Measurements from ENCODE around the gene CERS6. TPM values are rescaled to one million over a fixed set of nuclear protein-coding genes. Genes with fewer than 3 reads are reported as not detected.

CERS6 gene
- total and polyA plus RNA-seq, 3 experiments from 2014 or later = 3.6 to 7.8 (median 7.7) TPM

DNA sequence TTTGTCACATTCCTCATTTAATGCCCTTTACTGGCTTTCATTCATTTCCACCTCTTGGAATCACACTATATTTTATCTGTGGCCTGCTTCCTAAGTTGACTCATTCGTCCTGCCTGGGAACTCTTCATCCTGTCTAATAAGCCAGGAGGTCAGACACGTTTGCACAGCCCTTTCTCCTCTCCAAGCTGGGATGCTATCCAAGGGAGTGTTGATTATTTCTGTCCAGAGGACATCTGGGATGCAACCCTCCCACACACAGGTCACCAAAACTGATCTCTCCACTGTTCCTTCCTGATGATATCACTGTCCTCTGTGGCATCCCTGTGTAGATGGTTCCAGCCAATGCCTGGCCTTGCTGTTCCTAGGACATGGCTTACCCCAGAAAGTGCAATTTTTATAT is 266.5 kb downstream of the CERS6 start:
- Mint-ChIP-seq H3K27me3 (no peaks in the 10 kb centered on the region), H3K27ac (no peak overlapping the region), H3K4me3 (no peak overlapping the region), H3K4me1 (peaks cover 13 to 19% (median 13%) of the 10 kb centered on the region in 3 donors), H3K36me3 (peaks cover 0 to 27% (median 6%) of the 10 kb centered on the region in 3 donors), H3K9me3 (no peaks in the 10 kb centered on the region)
- Histone ChIP-seq H3K4me1 (ENCODE audit: insufficient read depth, low read length) (peaks cover 9% of the 10 kb centered on the region), H3K9me3 (ENCODE audit: low read length) (no peaks in the 10 kb centered on the region), H3K36me3 (ENCODE audit: insufficient read depth, low read length) (no peaks in the 10 kb centered on the region), H3K4me3 (ENCODE audit: low read length) (no peak overlapping the region), H3K27ac (ENCODE audit: low read depth, low read length) (no peak overlapping the region), H3K27me3 (ENCODE audit: insufficient read depth, low read length, poor library complexity, severe bottlenecking) (no peaks in the 10 kb centered on the region)
- ChIA-PET CTCF (no interaction called here), POLR2A (no interaction called here)
- no peak for DNase-seq

DNA sequence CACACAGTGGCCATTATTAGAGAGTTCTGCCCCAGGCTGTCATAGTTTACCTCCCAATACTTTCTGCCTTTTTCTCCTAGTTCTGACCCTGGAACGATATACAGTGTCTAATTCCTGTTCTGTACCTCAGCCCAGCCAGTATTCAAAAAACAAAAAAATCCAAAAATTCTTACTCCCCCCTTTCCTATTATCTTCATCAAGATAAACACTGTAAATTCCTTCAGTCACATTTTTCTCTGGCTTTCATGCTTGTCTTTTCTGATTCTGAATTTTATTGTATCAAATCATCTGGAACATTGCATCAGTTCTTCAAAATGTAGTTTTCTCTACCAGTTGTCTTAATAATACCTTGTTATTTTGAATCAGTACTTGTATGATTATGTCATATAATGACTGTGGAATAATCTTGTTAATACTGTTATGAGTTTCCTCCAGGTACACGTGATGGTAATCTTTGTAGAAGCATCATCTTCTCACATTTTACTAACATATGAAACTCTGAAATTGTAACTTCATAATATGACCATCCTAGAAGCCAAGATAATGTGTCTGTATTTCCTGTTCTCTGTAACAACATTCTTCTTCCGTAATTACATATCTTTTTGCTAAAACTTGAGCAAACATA is 267.3 kb downstream of the CERS6 start:
- ChIA-PET POLR2A (no interaction called here), CTCF (no interaction called here)
- peaks cover 0 to 27% (median 6%) of the 10 kb centered on the region in 3 donors for H3K36me3 Mint-ChIP-seq
- Histone ChIP-seq H3K27me3 (ENCODE audit: insufficient read depth, low read length, poor library complexity, severe bottlenecking) (no peaks in the 10 kb centered on the region), H3K4me3 (ENCODE audit: low read length) (no peak overlapping the region), H3K4me1 (ENCODE audit: insufficient read depth, low read length) (peaks cover under 1% of the 10 kb centered on the region), H3K36me3 (ENCODE audit: insufficient read depth, low read length) (no peaks in the 10 kb centered on the region), H3K27ac (ENCODE audit: low read depth, low read length) (no peak overlapping the region), H3K9me3 (ENCODE audit: low read length) (no peaks in the 10 kb centered on the region)
- peak overlapping the region in 2 of 8 donors; percentile 39 to 51 for H3K27ac Mint-ChIP-seq
- peaks cover 5 to 11% (median 5%) of the 10 kb centered on the region in 3 donors for H3K4me1 Mint-ChIP-seq
- H3K9me3 Mint-ChIP-seq = no peaks in the 10 kb centered on the region
- H3K4me3 Mint-ChIP-seq = no peak overlapping the region
- no peak for DNase-seq
- no peaks in the 10 kb centered on the region for H3K27me3 Mint-ChIP-seq

DNA sequence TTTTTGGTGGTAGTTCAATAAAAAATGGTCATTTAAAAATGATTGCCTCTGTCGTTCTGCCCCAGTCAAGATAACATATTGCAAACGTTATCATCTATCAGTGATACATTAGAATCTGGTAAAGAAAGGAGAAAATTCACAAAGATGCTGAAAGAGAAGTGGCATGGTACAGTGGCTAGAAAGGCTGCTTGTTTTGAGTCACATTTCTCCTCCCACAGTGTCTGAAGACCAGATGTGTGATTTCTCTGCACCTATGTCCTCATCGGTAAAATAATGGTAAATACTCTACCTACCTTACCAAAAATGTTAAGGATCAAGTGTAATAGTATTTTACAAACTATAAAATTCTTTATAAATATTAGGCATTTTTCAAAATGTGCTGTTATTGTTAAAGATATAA is 270.3 kb downstream of the CERS6 start:
- peaks cover 0 to 24% (median 6%) of the 10 kb centered on the region in 3 donors for H3K36me3 Mint-ChIP-seq
- Histone ChIP-seq H3K27ac (ENCODE audit: low read depth, low read length) (no peak overlapping the region), H3K4me3 (ENCODE audit: low read length) (no peak overlapping the region), H3K27me3 (ENCODE audit: insufficient read depth, low read length, poor library complexity, severe bottlenecking) (no peaks in the 10 kb centered on the region), H3K9me3 (ENCODE audit: low read length) (no peaks in the 10 kb centered on the region), H3K36me3 (ENCODE audit: insufficient read depth, low read length) (no peaks in the 10 kb centered on the region), H3K4me1 (ENCODE audit: insufficient read depth, low read length) (no peaks in the 10 kb centered on the region)
- ChIA-PET CTCF (no interaction called here), POLR2A (no interaction called here)
- no peak overlapping the region for H3K4me3 Mint-ChIP-seq
- H3K9me3 Mint-ChIP-seq = no peaks in the 10 kb centered on the region
- no peak for DNase-seq
- peaks cover 0 to 6% (median 0%) of the 10 kb centered on the region in 3 donors for H3K4me1 Mint-ChIP-seq
- H3K27me3 Mint-ChIP-seq = peaks cover 0 to 2% of the 10 kb centered on the region in 2 donors
- H3K27ac Mint-ChIP-seq = no peak overlapping the region

DNA sequence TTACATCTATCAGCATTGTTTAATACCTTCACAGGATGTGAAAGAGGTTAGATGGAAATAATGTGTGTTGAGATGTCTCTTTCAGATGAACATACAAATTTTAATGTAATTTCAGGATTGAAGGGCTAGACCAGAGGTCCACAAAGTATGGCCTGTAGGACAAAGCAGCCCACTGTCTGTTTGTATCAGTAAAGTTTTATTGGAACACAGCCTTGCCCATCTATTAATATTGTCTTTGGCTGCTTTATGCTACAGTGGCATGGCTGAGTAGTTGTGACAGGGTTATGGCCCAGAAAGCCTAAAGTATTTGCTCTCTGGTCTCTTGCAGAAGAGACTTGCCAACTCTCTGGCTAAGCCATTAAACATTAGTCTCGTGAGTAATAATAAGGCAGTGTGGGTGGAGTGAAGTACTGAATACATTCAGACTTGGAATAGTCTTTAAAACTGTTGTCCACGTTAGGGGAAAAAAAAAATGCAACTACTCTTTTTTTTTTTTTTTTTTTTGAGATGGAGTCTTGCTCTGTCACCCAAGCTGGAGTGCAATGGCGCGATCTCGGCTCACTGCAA is 271.9 kb downstream of the CERS6 start:
- Mint-ChIP-seq H3K4me1 (peaks cover 0 to 5% (median 0%) of the 10 kb centered on the region in 3 donors), H3K27ac (no peak overlapping the region), H3K27me3 (peaks cover 0 to 2% of the 10 kb centered on the region in 2 donors), H3K4me3 (no peak overlapping the region), H3K9me3 (no peaks in the 10 kb centered on the region), H3K36me3 (peaks cover 0 to 17% (median 3%) of the 10 kb centered on the region in 3 donors)
- Histone ChIP-seq H3K4me3 (ENCODE audit: low read length) (no peak overlapping the region), H3K4me1 (ENCODE audit: insufficient read depth, low read length) (no peaks in the 10 kb centered on the region), H3K27ac (ENCODE audit: low read depth, low read length) (no peak overlapping the region), H3K9me3 (ENCODE audit: low read length) (no peaks in the 10 kb centered on the region), H3K27me3 (ENCODE audit: insufficient read depth, low read length, poor library complexity, severe bottlenecking) (no peaks in the 10 kb centered on the region), H3K36me3 (ENCODE audit: insufficient read depth, low read length) (no peaks in the 10 kb centered on the region)
- DNase-seq = no peak
- ChIA-PET POLR2A (no interaction called here), CTCF (no interaction called here)

DNA sequence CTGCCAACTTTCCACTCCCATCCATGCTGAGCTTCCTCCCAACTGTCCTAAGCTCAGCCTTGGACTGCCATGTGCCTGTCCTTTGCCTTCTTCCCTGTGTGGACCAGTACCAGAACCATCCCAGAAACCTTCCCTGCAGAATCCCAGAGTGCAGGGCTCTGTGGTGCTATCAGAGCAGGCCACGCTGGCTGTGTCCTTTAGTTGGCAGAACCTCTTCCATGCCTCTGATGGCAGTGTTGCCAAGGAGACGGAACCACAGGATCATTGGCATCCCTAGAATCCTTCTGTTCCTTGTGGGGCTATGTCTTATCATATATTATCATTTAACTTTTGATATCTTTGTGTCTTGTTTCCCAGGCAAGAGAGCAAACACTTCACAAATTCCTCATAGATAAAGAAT is 273.4 kb downstream of the CERS6 start:
- no peak for DNase-seq
- Mint-ChIP-seq H3K9me3 (no peaks in the 10 kb centered on the region), H3K36me3 (peaks cover 0 to 8% (median 7%) of the 10 kb centered on the region in 3 donors), H3K27ac (no peak overlapping the region), H3K4me1 (no peaks in the 10 kb centered on the region), H3K4me3 (no peak overlapping the region), H3K27me3 (peaks cover 0 to 2% of the 10 kb centered on the region in 2 donors)
- POLR2A ChIA-PET = no interaction called here
- Histone ChIP-seq H3K27ac (ENCODE audit: low read depth, low read length) (no peak overlapping the region), H3K4me3 (ENCODE audit: low read length) (no peak overlapping the region), H3K27me3 (ENCODE audit: insufficient read depth, low read length, poor library complexity, severe bottlenecking) (no peaks in the 10 kb centered on the region), H3K9me3 (ENCODE audit: low read length) (no peaks in the 10 kb centered on the region), H3K36me3 (ENCODE audit: insufficient read depth, low read length) (no peaks in the 10 kb centered on the region), H3K4me1 (ENCODE audit: insufficient read depth, low read length) (no peaks in the 10 kb centered on the region)
- CTCF ChIA-PET = no interaction called here

DNA sequence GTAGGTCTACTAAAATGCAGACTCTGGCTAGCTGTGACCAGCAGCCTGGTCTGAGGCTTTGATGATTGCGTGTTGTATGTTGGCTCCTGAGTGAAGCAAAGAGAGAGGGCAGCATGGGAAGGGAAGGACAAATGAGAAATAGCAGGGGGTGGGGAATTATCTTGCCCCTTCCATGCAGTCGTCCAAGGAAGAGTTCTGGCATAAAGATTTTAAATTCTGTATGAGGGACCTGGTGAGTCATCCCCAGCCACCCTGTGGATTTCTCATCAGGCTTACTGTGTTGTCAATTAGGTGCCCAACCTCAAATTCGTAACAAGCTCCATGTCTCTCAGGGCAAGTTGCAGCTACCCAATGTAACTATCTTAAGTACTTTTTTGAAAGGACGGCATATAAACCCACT is 274.3 kb downstream of the CERS6 start:
- Mint-ChIP-seq H3K36me3 (peaks cover 0 to 8% (median 7%) of the 10 kb centered on the region in 3 donors), H3K9me3 (no peaks in the 10 kb centered on the region), H3K27ac (no peak overlapping the region), H3K4me3 (no peak overlapping the region), H3K4me1 (no peaks in the 10 kb centered on the region), H3K27me3 (peaks cover 0 to 2% of the 10 kb centered on the region in 2 donors)
- Histone ChIP-seq H3K27ac (ENCODE audit: low read depth, low read length) (no peak overlapping the region), H3K27me3 (ENCODE audit: insufficient read depth, low read length, poor library complexity, severe bottlenecking) (no peaks in the 10 kb centered on the region), H3K36me3 (ENCODE audit: insufficient read depth, low read length) (no peaks in the 10 kb centered on the region), H3K9me3 (ENCODE audit: low read length) (no peaks in the 10 kb centered on the region), H3K4me1 (ENCODE audit: insufficient read depth, low read length) (no peaks in the 10 kb centered on the region), H3K4me3 (ENCODE audit: low read length) (no peak overlapping the region)
- DNase-seq = no peak
- ChIA-PET CTCF (no interaction called here), POLR2A (no interaction called here)

DNA sequence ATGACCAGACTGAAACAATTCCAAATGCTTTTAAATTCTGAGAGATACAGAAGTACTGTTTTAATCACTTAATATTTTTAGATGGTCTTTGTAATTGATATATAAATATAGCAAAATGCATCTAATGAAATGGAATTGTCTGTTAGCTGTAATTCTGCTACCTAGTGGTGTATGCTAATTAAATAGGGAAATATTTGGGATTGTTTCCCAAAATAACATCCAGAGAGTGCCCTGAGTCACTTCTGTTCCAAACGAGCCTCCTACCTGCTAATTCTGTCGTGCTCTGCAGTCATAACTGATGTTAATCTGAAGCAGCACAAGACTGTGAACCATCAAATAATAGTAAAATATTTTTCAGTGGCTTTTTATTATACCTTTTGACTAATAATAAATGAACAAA is 274.9 kb downstream of the CERS6 start:
- no peaks in the 10 kb centered on the region for H3K27me3 ChIP-seq (ENCODE audit: insufficient read depth, low read length, poor library complexity, severe bottlenecking)
- POLR2A ChIA-PET = no interaction called here
- Mint-ChIP-seq H3K27me3 (peaks cover 0 to 2% of the 10 kb centered on the region in 2 donors), H3K27ac (no peak overlapping the region), H3K9me3 (no peaks in the 10 kb centered on the region), H3K4me3 (no peak overlapping the region), H3K4me1 (no peaks in the 10 kb centered on the region), H3K36me3 (peaks cover 0 to 5% (median 4%) of the 10 kb centered on the region in 3 donors)
- H3K27ac ChIP-seq (ENCODE audit: low read depth, low read length) = no peak overlapping the region
- no peaks in the 10 kb centered on the region for H3K9me3 ChIP-seq (ENCODE audit: low read length)
- no peak for DNase-seq
- no peak overlapping the region for H3K4me3 ChIP-seq (ENCODE audit: low read length)
- no peaks in the 10 kb centered on the region for H3K4me1 ChIP-seq (ENCODE audit: insufficient read depth, low read length)
- CTCF ChIA-PET = no interaction called here
- no peaks in the 10 kb centered on the region for H3K36me3 ChIP-seq (ENCODE audit: insufficient read depth, low read length)

DNA sequence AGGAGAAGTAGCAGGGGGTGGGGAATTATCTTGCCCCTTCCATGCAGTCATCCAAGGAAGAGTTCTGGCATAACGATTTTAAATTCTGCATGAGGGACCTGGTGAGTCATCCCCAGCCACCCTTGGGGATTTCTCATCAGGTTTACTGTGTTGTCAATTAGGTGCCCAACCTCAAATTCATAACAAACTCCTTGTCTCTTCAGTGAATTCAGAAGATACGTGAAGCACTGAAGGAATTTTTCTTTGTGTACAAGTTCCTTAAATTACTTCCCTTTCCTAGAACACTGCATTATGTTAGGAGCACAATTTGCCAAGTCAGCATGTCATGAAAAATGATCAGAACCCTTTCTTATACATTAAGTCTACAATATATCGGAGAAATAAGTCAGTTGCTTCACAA is 275.5 kb downstream of the CERS6 start:
- POLR2A ChIA-PET = no interaction called here
- Histone ChIP-seq H3K27ac (ENCODE audit: low read depth, low read length) (no peak overlapping the region), H3K4me3 (ENCODE audit: low read length) (no peak overlapping the region), H3K4me1 (ENCODE audit: insufficient read depth, low read length) (no peaks in the 10 kb centered on the region), H3K9me3 (ENCODE audit: low read length) (no peaks in the 10 kb centered on the region), H3K36me3 (ENCODE audit: insufficient read depth, low read length) (no peaks in the 10 kb centered on the region), H3K27me3 (ENCODE audit: insufficient read depth, low read length, poor library complexity, severe bottlenecking) (no peaks in the 10 kb centered on the region)
- peaks cover 0 to 4% (median 3%) of the 10 kb centered on the region in 3 donors for H3K36me3 Mint-ChIP-seq
- CTCF ChIA-PET = no interaction called here
- H3K4me1 Mint-ChIP-seq = peaks cover 0 to under 1% (median 0%) of the 10 kb centered on the region in 3 donors
- H3K27ac Mint-ChIP-seq = no peak overlapping the region
- no peaks in the 10 kb centered on the region for H3K9me3 Mint-ChIP-seq
- H3K4me3 Mint-ChIP-seq = no peak overlapping the region
- no peak for DNase-seq
- peaks cover 0 to 2% of the 10 kb centered on the region in 2 donors for H3K27me3 Mint-ChIP-seq
